AG04449 (cell line): ENCODE results near the gene MVB12B.

Experiments
- CTCF ChIA-PET: fragments of 350-600 bp; formaldehyde crosslinking; extraction: SDS; loops from one replicate; lab custom pipeline; 2021; ENCODE audit warnings: antibody characterized with exemption; lab: Yijun Ruan, JAX
- POLR2A ChIA-PET: fragments of 400-600, 350-600 bp; formaldehyde crosslinking; extraction: SDS; loops from one replicate; lab custom pipeline; 2020; ENCODE audit warnings: antibody characterized with exemption, inconsistent platforms; lab: Yijun Ruan, JAX
- DNase-seq: peaks from one replicate; pipeline ENCODE4 v3.0.0-alpha.2; 2010; ENCODE audit warnings: low read depth, low spot score
- H3K4me3 ChIP-seq: 2 replicates; pipeline ENCODE4 v1.5.1; 2011; ENCODE audit warnings: low read depth, mild to moderate bottlenecking, control low read depth, low read length
- TF ChIP-seq, protein P1 (sequence below): IDR thresholded peaks from one replicate; pipeline ENCODE4 v1.5.1; 2011; ENCODE audit warnings: mild to moderate bottlenecking, moderate library complexity, low read length, control low read depth, inconsistent platforms; ENCODE audit not compliant: insufficient read depth; ENCODE audit errors: missing control alignments

MVB12B gene

DNA sequence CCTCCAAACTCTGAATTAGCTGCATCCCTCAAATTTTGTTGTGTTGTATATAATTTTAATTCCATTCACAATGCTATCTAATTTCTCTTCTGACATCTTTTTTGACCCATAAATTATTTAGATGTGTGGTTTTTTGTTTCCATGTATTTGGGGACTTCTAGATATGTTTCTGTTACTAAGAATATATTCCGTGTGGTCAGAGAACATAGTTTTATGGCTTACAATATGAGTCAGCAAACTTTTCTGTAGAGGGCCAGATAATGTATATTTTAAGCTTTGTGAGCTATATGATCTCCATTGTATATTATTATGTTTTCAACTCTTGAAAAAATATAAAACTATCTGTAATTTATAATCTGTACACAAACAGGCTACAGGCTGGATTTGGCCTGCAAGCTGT lies 33.4 kb downstream of the MVB12B start:
- ChIA-PET POLR2A (no interaction called here), CTCF (interaction anchor here (1.6 kb wide), 1 partner anchor 39 kb away, joined by 6 read pairs; no protein-coding TSS in a partner anchor)
- TF ChIP-seq, protein P1, sequence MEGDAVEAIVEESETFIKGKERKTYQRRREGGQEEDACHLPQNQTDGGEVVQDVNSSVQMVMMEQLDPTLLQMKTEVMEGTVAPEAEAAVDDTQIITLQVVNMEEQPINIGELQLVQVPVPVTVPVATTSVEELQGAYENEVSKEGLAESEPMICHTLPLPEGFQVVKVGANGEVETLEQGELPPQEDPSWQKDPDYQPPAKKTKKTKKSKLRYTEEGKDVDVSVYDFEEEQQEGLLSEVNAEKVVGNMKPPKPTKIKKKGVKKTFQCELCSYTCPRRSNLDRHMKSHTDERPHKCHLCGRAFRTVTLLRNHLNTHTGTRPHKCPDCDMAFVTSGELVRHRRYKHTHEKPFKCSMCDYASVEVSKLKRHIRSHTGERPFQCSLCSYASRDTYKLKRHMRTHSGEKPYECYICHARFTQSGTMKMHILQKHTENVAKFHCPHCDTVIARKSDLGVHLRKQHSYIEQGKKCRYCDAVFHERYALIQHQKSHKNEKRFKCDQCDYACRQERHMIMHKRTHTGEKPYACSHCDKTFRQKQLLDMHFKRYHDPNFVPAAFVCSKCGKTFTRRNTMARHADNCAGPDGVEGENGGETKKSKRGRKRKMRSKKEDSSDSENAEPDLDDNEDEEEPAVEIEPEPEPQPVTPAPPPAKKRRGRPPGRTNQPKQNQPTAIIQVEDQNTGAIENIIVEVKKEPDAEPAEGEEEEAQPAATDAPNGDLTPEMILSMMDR, result no peak

DNA sequence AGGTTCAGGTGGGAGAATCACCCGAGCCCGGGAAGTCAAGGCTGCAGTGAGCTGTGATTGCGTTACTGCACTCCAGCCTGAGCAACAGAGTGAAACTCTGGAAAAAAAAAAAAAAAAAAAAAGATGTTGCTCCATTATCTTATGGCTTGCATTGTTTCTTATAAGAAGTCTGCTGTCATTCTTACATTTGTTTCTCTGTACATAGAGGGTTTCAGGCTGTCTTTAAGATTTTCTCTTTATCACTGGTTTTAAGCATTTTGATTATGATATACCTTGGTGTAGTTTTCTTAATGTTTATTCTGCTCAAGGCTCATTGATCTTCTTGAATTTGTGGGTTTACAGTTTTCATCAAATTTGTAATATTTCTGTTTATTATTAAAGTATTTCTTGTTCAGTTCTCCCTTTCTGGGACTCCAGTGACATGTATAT lies 35.2 kb downstream of the MVB12B start:
- TF ChIP-seq, protein P1, result no peak
- CTCF ChIA-PET, result interaction anchor here (1.0 to 1.3 kb wide), 2 partner anchors 11 to 60 kb away, joined by 3 to 4 read pairs; no protein-coding TSS in a partner anchor
- no peak for DNase-seq
- POLR2A ChIA-PET, result no interaction called here
- no peak overlapping the region for H3K4me3 ChIP-seq

More for the DNA sequence above, 33.4 kb downstream of the MVB12B start:
- no peak overlapping the region for H3K4me3 ChIP-seq
- DNase-seq, result no peak

DNA sequence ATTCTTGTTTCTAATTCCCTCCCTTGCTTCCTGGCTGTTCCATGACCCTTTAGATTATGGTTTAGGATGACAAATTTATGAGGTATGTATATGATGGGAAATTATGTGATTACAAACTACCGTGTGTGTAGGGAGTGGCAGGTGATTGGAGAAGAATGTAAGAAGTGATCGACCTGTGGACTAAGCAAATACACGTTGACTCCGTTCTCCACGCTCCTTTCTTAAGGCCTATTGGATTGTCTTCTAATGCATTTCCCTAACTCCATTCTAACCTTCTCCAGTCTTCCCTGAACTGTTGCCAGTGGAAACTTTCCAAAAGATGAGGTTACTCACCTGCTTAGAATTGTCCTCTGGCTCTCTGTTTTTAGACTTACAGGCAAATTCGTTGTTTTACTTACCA lies 36.6 kb downstream of the MVB12B start:
- TF ChIP-seq, protein P1, result no peak
- no peak overlapping the region for H3K4me3 ChIP-seq
- CTCF ChIA-PET, result no interaction called here
- no peak for DNase-seq
- POLR2A ChIA-PET, result no interaction called here

DNA sequence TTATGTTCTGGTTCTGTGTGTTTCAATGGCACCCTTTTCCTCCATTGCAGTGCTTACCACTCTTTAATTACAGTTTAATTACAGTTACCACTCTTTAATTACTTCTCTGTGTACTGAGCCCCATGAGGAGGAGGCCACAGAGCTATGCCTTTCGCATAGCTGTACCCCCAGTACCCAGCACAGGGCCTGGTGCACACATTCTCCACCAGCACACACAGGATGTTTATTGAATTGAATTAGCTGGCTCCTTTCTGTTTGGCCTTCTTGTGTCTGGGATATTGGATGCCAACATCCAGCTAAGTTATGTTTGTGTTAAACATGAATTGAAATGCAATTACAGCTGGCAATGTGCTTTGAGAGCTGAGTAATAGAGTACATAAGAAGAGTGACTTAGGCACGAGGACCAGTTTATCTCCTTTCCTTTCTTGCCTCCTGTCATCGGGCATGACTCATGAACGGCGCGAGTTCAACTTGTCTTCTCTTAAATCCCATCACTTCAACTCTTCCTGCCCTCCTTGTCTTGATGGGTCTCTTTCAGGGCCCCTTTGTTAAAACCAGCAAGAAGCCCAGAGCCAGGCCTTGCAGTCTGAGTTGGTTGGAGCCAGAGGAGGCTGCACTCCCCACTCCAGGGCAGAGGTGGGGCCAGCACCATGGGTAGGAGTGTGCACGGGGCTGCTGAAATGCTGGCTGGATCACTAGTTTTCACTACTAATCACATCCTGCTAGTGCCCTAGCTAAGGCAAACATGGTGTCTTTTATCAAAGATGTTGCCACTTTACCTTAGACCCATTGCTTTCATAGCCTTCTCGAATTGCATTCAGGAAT lies 37.4 kb downstream of the MVB12B start:
- ChIA-PET POLR2A (no interaction called here), CTCF (interaction anchor here (0.8 kb wide), 1 partner anchor 35 kb away, joined by 3 read pairs; no protein-coding TSS in a partner anchor)
- no peak overlapping the region for H3K4me3 ChIP-seq
- DNase-seq, result peak; percentile 17
- TF ChIP-seq, protein P1, result no peak

DNA sequence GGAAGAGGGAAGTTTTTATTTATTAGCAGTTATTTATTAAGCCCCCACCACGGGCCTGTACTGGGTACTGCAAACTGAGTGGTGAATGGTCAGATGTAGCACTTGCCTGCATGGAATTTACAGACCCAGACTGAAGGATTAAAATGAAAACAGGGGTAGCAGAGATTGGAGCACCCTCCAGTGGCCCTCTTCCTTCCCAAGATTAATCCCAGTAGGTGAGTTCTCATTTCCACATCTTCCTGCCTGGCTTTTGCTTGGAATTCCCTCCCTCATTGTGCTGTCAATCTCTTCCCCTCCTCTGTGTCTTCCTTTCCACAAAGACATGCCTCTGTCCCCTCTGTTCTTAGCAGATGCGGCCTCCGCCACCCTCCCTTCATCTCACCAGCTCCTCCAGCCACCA lies 39.2 kb downstream of the MVB12B start:
- ChIA-PET POLR2A (no interaction called here), CTCF (no interaction called here)
- no peak overlapping the region for H3K4me3 ChIP-seq
- DNase-seq, result no peak
- TF ChIP-seq, protein P1, result no peak

DNA sequence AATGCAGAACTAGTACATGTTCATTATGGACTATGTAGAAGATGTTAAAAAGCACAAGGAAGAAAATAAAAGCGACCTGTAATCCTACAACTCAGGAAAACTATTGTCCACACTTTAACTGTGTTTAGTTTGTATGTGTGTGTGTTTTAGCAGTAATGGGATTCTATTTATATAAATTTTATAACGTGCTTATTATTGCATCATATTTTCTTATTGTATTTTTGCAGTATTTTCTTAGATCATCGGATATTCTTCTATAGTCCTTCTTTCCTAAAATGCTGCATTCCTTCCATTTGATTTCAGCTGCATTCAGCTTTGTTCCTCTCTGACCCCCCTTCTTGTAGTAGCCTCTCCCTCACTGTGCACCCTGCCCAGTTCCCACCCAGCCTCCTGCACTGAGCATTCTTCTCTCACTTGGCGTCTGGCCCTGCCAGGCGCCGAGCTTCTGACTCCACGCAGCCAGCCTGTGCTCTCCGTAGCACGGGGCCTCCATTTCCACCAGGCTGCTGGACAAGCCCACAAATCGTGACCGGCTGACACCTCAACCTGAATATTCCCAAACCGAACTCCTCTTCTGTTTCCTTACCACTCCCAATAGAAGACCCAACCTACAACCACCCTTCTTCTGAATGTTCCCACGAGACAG lies 39.9 kb downstream of the MVB12B start:
- no peak overlapping the region for H3K4me3 ChIP-seq
- ChIA-PET POLR2A (no interaction called here), CTCF (interaction anchor here (2.3 kb wide), 1 partner anchor 32 kb away, joined by 13 read pairs; no protein-coding TSS in a partner anchor)
- TF ChIP-seq, protein P1, result no peak
- no peak for DNase-seq
